ENCODE measurements around the gene TXNDC8.

Gene TXNDC8

GRCh38 chr9:110351009-110351467 lies 13.4 kb upstream of the TXNDC8 start:
- no peaks in the 10 kb centered on the region for H3K27me3 ChIP-seq (ENCODE audit: control insufficient read depth, low read length)
- H3K9me2 ChIP-seq (replicated peaks; ENCODE audit: control insufficient read depth, low read length): no peaks in the 10 kb centered on the region
- no peaks in the 10 kb centered on the region for H3K36me3 ChIP-seq (ENCODE audit: control insufficient read depth, low read length)
- TF ChIP-seq EZH2phosphoT487 (IDR thresholded peaks at IDR 0.05; ENCODE audit: borderline replicate concordance, low read length) (no peak), CTCF (IDR thresholded peaks at IDR 0.05; ENCODE audit: low read depth, low read length, poor library complexity, severe bottlenecking) (no peak)
- H4K20me1 ChIP-seq (ENCODE audit: control insufficient read depth, insufficient read depth, low read depth, low read length): no peaks in the 10 kb centered on the region
- H3F3A ChIP-seq (ENCODE audit: control insufficient read depth, insufficient read depth): no peaks in the 10 kb centered on the region
- no peak overlapping the region for H3K27ac ChIP-seq (ENCODE audit: low read depth, low read length)
- no peaks in the 10 kb centered on the region for H3K9me3 ChIP-seq (ENCODE audit: control insufficient read depth, insufficient read depth, low read length)
- no peaks in the 10 kb centered on the region for H3K4me1 ChIP-seq (ENCODE audit: control insufficient read depth, low read length)
- H3K4me3 ChIP-seq (ENCODE audit: low read length): no peak overlapping the region
- no peak overlapping the region for H3K4me2 ChIP-seq (ENCODE audit: low read length)
- H3K79me2 ChIP-seq (ENCODE audit: control insufficient read depth, low read length): no peaks in the 10 kb centered on the region

- no peaks in the 10 kb centered on the region for H3K79me2 ChIP-seq (ENCODE audit: control insufficient read depth, low read length)
- no peak overlapping the region for H3K4me3 ChIP-seq (ENCODE audit: low read length)
- H3K9me2 ChIP-seq (replicated peaks; ENCODE audit: control insufficient read depth, low read length): no peaks in the 10 kb centered on the region
- H3F3A ChIP-seq (ENCODE audit: control insufficient read depth, insufficient read depth): no peaks in the 10 kb centered on the region
- H4K20me1 ChIP-seq (ENCODE audit: control insufficient read depth, insufficient read depth, low read depth, low read length): no peaks in the 10 kb centered on the region
- H3K27ac ChIP-seq (ENCODE audit: low read depth, low read length): no peak overlapping the region
- H3K9me3 ChIP-seq (ENCODE audit: control insufficient read depth, insufficient read depth, low read length): no peaks in the 10 kb centered on the region
- TF ChIP-seq EZH2phosphoT487 (IDR thresholded peaks at IDR 0.05; ENCODE audit: borderline replicate concordance, low read length) (no peak), CTCF (IDR thresholded peaks at IDR 0.05; ENCODE audit: low read depth, low read length, poor library complexity, severe bottlenecking) (no peak)
- no peaks in the 10 kb centered on the region for H3K27me3 ChIP-seq (ENCODE audit: control insufficient read depth, low read length)
- no peak overlapping the region for H3K4me2 ChIP-seq (ENCODE audit: low read length)
- no peaks in the 10 kb centered on the region for H3K4me1 ChIP-seq (ENCODE audit: control insufficient read depth, low read length)
- H3K36me3 ChIP-seq (ENCODE audit: control insufficient read depth, low read length): no peaks in the 10 kb centered on the region
Observed at GRCh38 chr9:110346325-110346724, 8.7 kb upstream of the TXNDC8 start.

- H3K4me1 ChIP-seq (ENCODE audit: control insufficient read depth, low read length): no peaks in the 10 kb centered on the region
- no peaks in the 10 kb centered on the region for H4K20me1 ChIP-seq (ENCODE audit: control insufficient read depth, insufficient read depth, low read depth, low read length)
- no peaks in the 10 kb centered on the region for H3K27me3 ChIP-seq (ENCODE audit: control insufficient read depth, low read length)
- TF ChIP-seq CTCF (IDR thresholded peaks at IDR 0.05; ENCODE audit: low read depth, low read length, poor library complexity, severe bottlenecking): no peak
- TF ChIP-seq EZH2phosphoT487 (IDR thresholded peaks at IDR 0.05; ENCODE audit: borderline replicate concordance, low read length): no peak
- H3F3A ChIP-seq (ENCODE audit: control insufficient read depth, insufficient read depth): no peaks in the 10 kb centered on the region
- H3K4me3 ChIP-seq (ENCODE audit: low read length): no peak overlapping the region
- no peak overlapping the region for H3K27ac ChIP-seq (ENCODE audit: low read depth, low read length)
- no peaks in the 10 kb centered on the region for H3K9me3 ChIP-seq (ENCODE audit: control insufficient read depth, insufficient read depth, low read length)
- H3K4me2 ChIP-seq (ENCODE audit: low read length): no peak overlapping the region
- H3K36me3 ChIP-seq (ENCODE audit: control insufficient read depth, low read length): no peaks in the 10 kb centered on the region
- no peaks in the 10 kb centered on the region for H3K9me2 ChIP-seq (replicated peaks; ENCODE audit: control insufficient read depth, low read length)
- H3K79me2 ChIP-seq (ENCODE audit: control insufficient read depth, low read length): no peaks in the 10 kb centered on the region
Observed at GRCh38 chr9:110344821-110345220, 7.2 kb upstream of the TXNDC8 start.

GRCh38 chr9:110343551-110343950 lies 5.9 kb upstream of the TXNDC8 start:
- no peaks in the 10 kb centered on the region for H4K20me1 ChIP-seq (ENCODE audit: control insufficient read depth, insufficient read depth, low read depth, low read length)
- no peaks in the 10 kb centered on the region for H3K9me3 ChIP-seq (ENCODE audit: control insufficient read depth, insufficient read depth, low read length)
- no peak overlapping the region for H3K27ac ChIP-seq (ENCODE audit: low read depth, low read length)
- H3F3A ChIP-seq (ENCODE audit: control insufficient read depth, insufficient read depth): no peaks in the 10 kb centered on the region
- H3K4me2 ChIP-seq (ENCODE audit: low read length): no peak overlapping the region
- H3K79me2 ChIP-seq (ENCODE audit: control insufficient read depth, low read length): no peaks in the 10 kb centered on the region
- no peaks in the 10 kb centered on the region for H3K9me2 ChIP-seq (replicated peaks; ENCODE audit: control insufficient read depth, low read length)
- no peaks in the 10 kb centered on the region for H3K4me1 ChIP-seq (ENCODE audit: control insufficient read depth, low read length)
- no peak overlapping the region for H3K4me3 ChIP-seq (ENCODE audit: low read length)
- TF ChIP-seq EZH2phosphoT487 (IDR thresholded peaks at IDR 0.05; ENCODE audit: borderline replicate concordance, low read length) (no peak), CTCF (IDR thresholded peaks at IDR 0.05; ENCODE audit: low read depth, low read length, poor library complexity, severe bottlenecking) (no peak)
- H3K27me3 ChIP-seq (ENCODE audit: control insufficient read depth, low read length): no peaks in the 10 kb centered on the region
- H3K36me3 ChIP-seq (ENCODE audit: control insufficient read depth, low read length): no peaks in the 10 kb centered on the region
